SH-SY5Y (cell line): ENCODE data around the gene VSTM4.

ENCODE experiments used
- GATA2 ChIP-seq: IDR thresholded peaks from 2 replicates; pipeline ENCODE4 v1.6.1; 2011; ENCODE audit warnings: mild to moderate bottlenecking, low read depth, low read length
- GATA3 ChIP-seq: IDR thresholded peaks from 2 replicates; pipeline ENCODE4 v1.6.1; 2011; ENCODE audit warnings: low read depth, mild to moderate bottlenecking, low read length, moderate library complexity

DNA sequence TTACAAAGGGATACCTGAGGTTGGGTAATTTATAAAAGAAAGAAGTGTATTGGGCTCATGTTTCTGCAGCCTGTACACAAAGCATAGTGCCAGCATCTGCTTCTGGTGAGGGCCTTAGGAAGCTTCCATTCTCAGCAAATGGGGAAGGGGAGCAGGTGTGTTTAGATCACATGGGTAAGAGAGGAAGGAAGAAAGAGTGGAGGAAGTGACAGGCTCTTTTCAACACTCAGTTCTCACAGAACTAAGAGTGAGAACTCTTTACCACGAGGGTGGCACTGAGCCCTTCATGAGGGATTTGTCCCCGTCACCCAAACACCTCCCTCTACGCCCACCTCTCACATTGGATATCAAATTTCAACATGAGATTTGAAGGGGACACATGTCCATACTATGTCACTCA, 19.0 kb upstream of the VSTM4 start:
- TF ChIP-seq GATA2 (no peak), GATA3 (no peak)
